Left renal cortex interstitium (tissue), 4 donors: ENCODE measurements around the gene TMEM117. TPM values are rescaled to one million over a fixed set of nuclear protein-coding genes. Genes with fewer than 3 reads are reported as not detected.
"Not testable (repeated sequence)": the region's sequence is repeated elsewhere in the genome, so short reads cannot be mapped to it uniquely, and the experiment has no call there.

Experiments
- DNase-seq, 4 donors: peaks; one replicate each; pipeline ENCODE4 v3.0.0-alpha.2; 2013; ENCODE audit warnings: low read depth in 4 of 4, low spot score in 2 of 4, missing footprints in 1 of 4
- polyA plus RNA-seq, 4 donors: library from polyadenylated mRNA; unstranded; fragments of 120-200 nt; gene quantifications; one replicate each; pipeline ENCODE4 v1.2.1, GENCODE V29; 2013; ENCODE audit not compliant: insufficient read length in 4 of 4

TMEM117 gene
- polyA plus RNA-seq, 4 donors = 12.4 to 16.4 (median 13.5) TPM

DNA sequence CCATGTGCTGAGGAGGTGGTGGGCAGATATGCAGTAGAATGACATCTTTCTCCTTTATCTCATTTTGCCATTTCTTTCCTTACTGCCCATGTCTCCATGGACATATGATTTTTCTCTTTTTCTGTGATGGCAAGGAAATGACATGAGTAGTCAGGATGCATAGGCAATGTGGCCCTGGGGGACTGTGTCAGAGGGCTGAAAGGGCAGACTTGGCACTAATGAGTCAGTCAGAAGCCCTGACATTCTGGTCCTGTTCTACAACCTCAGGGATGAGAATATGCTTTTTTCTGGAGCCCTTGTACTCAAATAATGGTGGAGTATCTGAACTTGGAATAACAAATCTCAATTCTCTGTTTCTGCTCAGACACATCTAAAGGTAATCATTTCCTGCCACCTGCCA lies 167.8 kb downstream of the TMEM117 start:
- no peak for DNase-seq

DNA sequence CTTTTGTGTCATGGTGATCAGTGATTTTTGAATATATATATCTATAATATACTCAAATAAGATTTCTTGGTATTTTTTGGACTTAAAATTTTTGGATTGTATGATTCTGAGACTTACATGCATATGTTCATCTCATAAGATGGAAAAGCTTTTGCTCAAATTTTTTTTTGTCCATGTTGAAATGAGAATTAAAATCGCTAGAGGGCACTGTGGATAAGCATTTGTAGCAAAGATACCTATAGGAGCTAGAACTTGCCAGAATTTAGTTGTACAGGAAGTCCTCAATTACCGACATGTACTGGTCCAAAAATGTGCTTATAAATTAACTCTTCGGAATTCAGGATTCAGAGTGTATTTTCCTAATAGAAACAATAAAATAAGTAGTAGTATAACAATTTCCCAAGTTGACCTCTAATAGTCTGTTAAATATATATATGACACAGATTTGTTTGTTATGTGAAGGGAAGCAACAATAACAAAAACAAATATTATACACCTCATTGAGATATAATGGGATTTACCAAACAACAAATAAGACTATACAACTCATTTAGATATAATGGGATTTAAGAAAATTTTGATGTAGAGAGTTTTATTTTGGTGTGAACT lies 179.6 kb downstream of the TMEM117 start:
- peak in 3 of 4 donors; percentile 37 to 41 (median 39) for DNase-seq

DNA sequence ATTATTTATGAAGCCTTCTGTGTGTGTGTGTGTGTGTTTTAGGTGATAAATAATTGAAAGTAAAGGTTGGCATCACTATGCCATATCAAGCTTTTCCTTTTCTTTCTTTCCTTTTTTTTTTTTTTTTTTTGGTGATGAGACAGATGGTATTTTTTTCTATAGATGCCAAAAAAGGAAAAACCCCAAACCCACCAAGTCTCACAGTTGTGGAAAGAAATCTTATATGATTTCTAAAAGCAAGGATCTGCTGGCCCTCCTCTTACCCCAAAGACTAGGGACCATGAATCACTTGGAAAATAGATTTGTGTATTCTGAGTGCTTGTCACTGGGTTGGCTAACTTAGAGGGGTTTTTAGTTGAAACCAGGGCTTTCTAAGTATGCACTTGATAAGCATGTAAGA lies 181.3 kb downstream of the TMEM117 start:
- no peak for DNase-seq

DNA sequence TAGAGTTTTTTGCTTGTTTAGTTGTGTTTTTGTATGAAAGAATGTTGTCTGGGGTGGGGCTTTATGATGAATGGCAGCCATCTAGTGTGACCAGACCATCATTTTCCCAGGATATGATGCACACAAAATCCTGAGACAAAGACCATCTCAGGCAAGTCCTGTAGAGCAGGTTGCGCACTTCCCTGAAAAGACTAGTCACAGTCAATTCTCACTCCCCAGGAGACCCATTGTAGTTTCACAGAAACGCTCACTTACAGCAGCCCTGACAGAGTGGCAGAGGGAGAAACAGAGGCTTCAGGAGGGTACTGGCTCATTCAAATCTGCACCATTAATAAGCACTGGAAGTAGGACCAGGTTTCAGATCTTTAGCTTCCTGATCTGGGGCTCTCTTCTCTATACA lies 183.2 kb downstream of the TMEM117 start:
- no peak for DNase-seq

DNA sequence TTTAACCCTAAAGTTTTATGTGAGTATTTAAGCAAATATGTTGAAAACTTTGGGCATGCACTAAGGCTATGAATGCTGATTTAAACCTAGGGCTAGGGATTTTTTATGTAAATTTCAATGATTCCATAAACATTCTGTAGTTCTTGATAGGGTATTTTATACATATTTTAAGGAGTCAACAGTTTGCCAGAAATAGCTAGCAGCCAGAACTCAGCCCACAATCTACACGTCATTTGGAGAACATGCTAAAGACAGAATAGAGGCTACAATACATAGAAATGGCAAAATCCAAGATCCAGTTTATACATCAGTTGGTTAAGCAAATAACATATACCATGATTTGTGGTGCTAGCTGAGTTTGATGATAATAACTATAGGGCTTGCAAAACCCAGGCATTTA lies 184.7 kb downstream of the TMEM117 start:
- DNase-seq = no peak

DNA sequence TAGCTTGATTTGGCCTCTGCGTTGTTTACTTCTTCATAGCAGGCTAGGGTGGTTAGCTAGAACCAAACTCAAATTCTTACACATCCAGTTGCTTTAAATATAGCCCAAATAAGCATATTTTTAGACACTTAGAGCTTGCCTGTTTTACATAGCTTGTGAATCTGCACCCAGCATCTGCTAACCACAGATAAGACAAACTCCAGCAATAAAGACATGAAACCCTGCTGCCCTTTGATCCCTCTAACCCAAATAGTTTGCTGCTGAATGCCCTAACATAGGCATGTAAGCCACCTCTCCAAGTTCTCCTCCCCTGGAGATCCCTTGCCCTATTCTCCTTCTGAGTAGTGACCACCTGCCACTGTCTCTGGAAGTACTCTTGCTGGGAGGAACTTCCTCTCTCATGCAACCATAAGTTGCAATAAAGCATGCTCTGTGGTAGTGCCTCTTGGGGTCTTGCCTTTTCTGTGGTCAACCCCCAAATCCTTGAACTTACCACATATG lies 185.6 kb downstream of the TMEM117 start:
- DNase-seq = no peak

DNA sequence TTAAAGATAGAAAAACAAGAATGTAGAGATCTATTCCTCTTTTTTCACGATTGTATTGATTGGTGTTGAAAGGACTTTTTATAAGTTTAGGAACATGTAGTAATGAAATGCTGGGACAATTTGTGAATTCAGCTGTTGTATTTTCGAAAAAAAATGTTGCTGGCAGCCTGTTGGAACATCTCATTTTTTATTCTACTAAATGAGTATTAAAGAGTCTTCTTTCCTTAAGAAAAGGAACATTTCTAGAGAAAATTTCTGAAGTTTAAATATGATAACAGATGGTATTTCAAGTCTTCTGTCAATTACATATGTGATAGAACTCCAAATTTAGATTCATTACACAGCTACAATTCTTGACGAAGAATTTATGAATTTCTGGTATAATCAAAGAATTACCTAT lies 189.6 kb downstream of the TMEM117 start:
- DNase-seq = no peak

DNA sequence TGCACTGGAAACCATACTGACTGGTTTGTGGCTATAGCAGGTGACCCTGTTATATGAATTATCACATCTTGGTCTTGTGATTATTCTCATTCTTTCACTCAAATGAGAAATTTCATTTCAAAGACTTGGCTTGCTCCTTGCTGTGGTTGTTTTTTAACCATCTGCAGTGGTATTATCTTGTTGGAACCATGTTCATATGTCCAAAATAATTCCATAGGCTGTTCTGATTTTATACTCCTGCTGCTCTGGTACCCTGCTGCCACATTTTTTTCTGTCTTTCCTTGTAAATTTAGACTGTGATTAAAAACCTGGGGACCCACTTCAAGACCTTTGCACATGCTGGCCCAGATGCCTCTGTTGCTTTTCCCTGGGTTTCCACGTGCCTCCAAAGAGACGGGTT lies 190.2 kb downstream of the TMEM117 start:
- DNase-seq = no peak

DNA sequence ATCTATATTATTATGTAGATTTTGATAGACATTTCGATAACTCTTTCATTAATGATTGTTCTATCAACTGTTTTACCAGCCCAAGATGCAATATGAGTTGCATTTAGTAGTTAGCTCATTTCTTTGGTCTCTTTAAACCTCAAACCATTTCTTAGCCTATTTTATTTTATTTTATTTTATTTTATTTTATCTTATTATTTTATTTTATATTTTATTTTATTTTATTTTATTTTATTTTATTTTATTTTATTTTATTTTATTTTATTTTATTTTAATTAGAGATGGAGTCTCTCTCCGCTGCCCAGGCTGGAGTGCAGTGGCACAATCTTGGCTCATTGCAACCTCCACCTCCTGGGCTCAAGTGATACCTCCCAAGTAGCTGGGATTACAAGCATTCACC lies 191.0 kb downstream of the TMEM117 start:
- DNase-seq = not testable (repeated sequence)

DNA sequence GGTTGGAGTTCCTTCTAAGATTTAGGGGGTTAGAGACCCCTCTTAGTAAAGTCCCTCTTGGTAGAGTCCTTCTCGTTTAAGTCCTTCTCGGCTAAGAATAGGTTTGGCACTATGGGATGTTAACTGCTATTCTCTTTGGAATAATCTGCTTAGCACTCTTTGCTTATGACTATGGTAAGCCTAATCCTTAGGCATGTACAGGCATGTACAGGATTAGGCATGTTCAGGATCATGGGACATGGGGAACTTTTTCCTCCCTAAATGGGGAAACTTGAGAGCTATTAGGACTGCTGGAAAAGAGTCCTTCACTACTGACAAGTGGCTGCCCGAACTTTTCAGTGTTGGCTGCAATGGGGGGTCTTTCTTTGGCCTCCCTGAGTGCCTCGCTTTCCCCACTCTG lies 193.3 kb downstream of the TMEM117 start:
- DNase-seq = no peak

DNA sequence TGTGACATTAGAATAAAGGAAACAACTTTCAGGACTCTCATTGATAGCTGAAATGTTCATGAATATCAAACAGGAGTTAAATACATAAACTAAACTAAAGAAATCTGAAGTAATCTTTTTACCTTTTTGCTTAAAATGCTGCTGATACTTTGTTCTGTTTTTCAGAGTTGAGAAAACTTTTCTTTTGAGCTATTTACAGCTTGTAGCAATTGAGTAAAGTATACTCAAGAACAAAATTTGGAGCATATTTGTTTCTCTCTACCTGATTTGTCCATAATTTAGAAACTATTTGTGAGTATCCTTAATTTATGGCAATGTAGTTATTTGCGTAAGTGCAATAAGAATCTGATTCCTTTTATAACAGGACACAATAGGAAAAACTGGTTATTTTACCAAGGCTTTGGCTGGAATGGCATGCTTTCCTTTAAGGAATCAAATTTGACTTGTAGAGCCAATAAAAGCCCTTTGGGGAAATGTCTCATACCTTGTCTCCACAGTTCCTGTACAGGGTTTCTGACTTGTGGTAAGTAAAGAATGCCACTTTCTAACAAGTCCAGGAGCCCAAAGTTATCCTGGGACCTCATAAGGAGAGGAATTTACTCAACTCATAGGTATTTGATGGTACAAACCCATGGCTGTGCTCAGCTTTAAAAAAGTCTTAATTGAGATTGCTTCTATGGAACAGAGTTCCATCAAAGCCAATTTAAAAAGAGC lies 195.7 kb downstream of the TMEM117 start:
- no peak for DNase-seq

DNA sequence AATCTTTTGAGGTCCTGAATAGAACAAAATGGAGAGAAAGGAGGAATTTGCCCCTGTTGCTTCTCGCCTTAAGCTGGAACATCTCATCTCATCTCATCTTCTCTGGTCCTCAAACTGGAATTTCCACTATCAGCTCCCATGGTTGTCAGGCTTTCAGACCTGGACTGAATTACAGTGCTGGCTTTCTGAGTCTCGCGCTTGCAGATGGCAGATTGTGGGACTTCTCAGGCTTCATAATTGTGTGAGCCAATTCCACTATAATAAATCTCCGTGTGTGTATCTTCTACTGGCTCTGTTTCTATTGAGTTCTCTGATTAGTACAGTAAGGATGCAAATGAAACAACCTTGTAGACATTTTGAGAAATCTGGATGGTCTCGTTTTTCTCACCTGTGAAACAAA lies 199.0 kb downstream of the TMEM117 start:
- DNase-seq = no peak

DNA sequence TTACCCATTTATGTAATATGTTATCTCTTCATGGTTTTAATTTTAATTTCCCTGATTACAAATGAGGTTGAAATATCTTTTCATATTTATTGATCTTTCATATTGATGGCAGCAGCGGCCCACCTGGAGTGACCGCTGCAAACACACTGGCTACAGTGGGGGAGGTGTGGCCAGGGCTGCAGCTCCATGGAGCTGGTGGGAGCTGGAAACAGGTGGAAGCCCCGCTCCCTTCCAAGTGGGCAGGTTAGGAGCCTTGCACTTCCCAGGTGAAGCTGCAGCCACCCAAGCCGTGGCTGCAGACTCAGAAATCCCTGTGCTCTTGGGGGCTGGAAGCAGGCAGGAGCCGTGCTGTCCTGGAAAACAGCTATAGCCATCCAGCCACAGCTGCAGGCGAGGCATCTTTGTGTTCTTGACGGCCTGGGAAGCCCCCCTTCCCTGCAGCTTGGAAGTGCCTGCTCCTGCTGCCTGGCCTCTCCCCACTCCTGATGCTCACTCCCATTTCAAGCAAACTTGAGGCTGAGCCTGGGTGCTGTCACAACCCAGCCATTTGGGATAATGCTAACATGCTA lies 201.1 kb downstream of the TMEM117 start:
- DNase-seq = no peak

DNA sequence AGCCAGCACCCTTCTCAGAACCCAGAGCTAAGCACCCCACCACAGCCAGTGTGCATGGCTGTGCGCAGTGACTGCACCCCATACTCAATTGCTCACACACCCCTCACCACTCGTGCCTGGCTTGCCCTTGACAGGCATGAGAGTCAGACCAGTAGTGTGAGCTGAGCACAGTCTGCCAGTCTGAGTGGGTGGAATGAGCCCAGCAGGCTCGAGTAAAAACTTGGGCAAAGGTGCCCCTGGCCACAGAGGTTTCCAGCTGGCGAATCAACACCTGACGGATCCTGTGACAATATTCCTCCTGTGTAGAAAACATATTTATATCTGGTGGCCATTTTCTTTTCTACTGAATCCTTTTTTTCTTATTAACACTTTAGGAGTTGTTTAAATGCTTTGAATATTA lies 202.5 kb downstream of the TMEM117 start:
- no peak for DNase-seq

DNA sequence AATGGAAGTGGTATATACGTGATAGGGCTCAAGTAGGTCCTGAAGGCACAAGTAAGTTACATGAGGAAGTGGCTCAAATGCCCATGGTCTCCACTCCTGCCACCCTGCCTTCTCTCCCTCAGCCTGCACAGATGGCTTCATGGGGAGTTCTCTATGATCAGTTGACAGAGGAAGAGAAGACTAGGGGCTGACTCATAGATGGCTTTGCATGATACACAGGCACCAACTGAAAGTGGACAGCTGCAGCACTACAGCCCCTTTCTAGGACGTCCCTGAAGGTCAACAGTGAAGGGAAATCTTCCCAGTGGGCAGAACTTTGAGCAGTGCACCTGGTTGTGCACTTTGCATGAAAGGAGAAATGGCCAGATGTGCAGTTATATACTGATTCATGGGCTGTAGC lies 208.6 kb downstream of the TMEM117 start:
- DNase-seq = not testable (repeated sequence)

DNA sequence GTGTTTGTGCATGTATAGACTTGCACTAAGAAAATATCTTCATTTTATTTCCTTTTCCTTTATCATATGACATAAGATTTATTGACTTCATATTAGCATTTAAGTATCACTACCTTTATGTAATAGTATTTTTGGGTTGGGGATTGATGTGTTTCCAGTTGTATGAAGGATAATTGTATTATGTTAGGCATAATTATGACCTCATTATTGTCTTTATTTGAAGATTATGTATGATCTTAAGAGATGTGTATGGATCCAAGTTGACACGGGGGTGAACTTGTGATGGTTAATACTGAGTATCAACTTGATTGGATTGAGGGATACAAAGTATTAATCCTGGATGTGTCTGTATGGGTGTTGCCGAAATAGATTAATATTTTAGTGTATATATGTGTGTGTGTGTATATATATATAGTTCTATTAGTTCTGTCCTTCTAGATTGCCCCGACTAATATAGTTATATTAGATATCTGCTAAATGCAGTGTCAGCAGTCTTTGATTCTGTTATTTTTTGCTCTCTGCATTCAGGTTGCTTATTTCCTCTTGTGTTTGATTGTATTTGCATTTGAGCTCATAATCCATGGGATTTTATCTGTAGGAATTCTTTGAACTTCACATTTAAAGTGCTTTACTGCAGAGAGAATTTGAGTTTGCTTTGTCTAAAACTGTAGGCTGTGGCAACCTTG lies 211.0 kb downstream of the TMEM117 start:
- no peak for DNase-seq

DNA sequence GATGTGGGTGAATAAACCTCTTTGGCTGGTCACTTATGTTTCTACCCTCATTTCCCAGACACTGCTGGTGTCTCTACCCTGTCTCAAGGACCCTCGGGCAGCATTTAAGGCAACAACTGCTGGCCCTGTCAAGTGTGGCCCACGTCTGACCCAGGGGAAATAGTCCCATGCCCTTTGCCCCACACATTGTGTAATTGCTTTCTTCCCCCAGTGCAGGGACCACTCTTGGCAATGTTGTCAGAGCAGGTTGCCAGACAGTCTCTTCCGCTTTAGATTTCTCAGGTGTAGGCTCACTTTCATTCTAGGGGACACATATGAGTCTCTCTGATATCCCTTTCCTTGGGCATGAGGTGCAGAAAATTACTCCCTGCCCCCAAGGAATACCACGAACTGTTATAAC lies 216.7 kb downstream of the TMEM117 start:
- DNase-seq = no peak

DNA sequence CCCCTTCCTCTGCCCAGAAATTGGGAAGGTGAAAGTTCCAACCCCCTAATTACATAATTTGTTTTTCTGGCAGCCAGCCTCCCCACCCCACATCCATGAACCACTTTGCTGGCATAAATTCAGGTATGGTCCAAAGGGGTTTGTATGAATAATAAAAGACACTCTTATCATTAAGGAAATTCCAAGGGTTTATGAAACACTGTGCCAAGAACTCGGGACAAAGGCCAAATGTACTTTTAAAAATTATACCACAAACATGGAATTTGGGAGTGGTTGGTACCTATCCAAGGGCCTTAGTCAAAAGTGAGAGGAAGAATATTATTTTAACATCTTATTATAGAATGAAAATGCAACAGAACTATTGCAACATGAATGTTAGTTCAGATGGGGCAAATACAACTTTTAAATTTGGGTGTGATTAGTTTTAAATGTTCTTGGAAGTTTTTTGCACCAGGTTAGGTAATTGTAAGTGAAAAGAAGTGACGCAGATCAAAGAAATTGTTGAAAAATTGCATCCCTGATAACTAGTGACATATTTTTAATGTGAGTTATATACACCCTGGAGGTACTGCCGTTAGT lies 217.8 kb downstream of the TMEM117 start:
- DNase-seq = no peak

DNA sequence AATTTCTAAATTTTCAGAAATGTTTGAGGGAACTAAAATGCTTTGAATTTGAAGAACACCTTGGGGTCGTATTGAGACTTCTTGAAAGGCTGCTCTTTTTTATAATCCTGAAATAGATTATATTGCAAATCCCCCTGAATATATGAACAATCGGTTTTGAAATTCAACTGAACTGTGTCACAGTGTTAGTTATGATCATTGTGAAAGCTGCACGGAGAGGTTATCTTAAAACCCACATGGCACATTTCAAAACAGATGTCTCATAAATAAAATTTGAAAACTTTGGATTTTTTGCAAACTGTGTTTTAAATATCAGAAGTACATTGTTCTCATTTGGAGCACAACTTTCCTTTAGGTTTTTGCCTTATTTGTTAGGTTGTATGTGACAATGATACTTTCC lies 218.4 kb downstream of the TMEM117 start:
- DNase-seq = no peak

DNA sequence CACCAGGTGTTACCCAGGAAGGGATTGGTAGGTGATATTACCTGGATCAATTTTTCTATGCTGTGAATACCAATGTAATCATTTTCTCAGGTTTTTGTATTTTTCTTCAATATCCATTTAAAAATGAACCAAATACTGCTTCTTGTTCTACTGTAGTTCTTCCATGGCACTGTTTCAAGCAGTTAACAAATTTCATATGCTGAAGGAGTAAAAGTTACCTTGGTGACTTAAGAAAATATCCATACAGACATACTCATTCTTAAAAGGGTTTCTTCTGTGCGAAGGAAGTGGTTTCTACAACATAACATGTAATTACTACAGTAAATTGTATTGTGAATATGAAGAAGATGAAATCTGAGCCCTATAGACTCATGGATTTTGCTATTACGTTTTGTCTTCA lies 222.5 kb downstream of the TMEM117 start:
- DNase-seq = no peak

DNA sequence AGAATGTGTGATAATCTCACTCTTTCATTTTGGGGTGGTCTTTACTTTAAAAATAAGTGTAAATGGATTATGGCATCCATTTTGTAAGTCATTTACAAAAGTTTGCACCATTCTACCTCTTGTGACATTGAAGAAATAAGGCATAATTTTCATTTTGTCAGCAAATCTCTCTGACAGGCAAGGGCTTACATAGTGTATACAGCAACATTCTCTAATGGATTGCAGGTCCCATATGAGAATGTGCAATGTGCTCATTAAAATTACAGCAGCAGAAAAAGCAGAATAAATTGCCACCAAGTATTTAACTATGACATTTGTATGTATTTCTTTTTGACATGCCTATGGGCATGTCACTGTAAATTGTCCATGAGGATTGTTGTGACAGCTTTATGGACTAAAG lies 223.6 kb downstream of the TMEM117 start:
- DNase-seq = no peak
